NCI-H1436 (cell line): ENCODE data around the gene BEND3.
"Not testable (repeated sequence)": the region's sequence is repeated elsewhere in the genome, so short reads cannot be mapped to it uniquely, and the experiment has no call there.

Experiments
- DNase-seq: peaks from one replicate; lab custom pipeline; 2025; lab: John Stamatoyannopoulos, UW

BEND3 gene

GRCh38 chr6:107033126-107033525 is 82.2 kb downstream of the BEND3 start:
- DNase-seq: no peak

DNA sequence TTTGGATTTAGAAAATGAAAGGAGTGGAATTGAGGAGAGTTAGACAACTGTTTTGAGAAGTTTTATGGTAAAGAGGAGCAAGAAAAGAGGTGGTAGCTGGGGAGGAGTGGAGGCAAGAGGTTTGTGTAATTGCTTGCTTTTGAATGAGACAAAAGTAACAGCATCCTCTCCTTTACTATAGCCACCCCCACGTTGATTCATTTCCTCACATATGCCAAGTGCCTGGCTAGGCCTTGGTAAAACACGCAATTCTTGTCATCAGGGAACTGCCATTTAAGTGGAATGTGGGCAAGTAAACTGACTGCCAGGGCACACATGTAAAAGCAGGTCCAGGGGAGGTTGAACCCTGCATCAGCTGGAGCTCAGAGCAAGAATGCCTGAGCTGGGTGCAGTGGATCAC is 83.3 kb downstream of the BEND3 start:
- no peak for DNase-seq

- no peak for DNase-seq
Measured at GRCh38 chr6:107030151-107030550, 85.2 kb downstream of the BEND3 start.

DNA sequence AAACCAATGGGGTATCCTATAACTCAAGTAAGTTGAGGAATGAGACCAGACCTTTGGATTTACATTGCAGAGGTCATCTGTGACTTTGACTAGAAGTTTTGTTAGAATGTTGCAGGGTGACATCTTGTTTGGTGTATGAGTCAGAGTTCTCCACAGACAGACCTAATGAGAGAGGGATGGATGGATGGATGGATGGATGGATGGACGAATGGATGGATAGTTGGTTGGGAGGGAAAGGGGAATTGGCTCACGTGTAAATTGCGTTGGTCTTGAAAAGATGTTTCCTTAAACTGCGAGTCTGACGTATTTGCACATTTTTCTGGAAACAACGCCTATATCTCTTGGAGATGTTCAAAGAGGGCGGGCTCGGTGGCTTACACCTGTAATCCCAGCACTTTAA is 88.3 kb downstream of the BEND3 start:
- DNase-seq: no peak

- DNase-seq: no peak
Measured at GRCh38 chr6:107021446-107022185, 93.7 kb downstream of the BEND3 start.

DNA sequence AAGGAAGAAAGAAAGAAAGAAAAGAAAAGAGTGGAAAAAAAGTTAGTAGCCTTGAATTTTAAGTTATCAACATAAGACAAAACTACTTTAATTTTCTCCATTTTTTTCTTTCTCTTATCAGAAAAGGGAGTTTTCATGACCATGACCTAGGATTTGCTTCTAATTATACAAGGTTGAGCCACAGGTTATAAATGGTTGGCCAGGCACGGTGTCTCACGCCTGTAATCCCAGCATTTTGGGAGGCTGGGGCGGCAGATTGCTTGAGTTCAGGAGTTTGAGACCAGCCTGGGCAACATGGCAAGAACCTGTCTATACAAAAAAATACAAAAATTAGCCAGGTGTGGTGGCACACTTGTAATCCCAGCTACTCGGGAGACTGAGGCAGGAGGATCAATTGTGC is 95.1 kb downstream of the BEND3 start:
- no peak for DNase-seq

DNA sequence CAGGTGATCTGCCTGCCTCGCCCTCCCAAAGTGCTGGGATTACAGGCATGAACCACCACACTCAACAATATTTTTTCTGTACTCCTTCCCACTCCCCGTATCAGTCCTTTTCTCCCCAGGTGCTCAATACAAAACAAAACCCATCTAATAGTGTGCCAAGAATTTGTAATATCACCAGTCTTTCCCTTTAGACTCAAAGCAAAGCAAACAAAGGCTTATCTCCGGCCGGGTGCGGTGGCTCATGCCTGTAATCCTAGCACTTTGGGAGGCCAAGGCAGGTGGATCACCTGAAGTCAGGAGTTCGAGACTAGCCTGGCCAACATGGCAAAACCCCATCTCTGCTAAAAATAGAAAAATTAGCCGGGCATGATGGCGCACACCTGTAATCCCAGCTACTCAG is 95.7 kb downstream of the BEND3 start:
- not testable (repeated sequence) for DNase-seq

GRCh38 chr6:107019047-107019446 is 96.3 kb downstream of the BEND3 start:
- DNase-seq: no peak
